ENCODE results near the gene DLG5. TPM values are rescaled to one million over a fixed set of nuclear protein-coding genes. Genes with fewer than 3 reads are reported as not detected.

The DLG5 gene
- total RNA-seq, 1 donor from 2014 or later = 1.1 TPM

DNA sequence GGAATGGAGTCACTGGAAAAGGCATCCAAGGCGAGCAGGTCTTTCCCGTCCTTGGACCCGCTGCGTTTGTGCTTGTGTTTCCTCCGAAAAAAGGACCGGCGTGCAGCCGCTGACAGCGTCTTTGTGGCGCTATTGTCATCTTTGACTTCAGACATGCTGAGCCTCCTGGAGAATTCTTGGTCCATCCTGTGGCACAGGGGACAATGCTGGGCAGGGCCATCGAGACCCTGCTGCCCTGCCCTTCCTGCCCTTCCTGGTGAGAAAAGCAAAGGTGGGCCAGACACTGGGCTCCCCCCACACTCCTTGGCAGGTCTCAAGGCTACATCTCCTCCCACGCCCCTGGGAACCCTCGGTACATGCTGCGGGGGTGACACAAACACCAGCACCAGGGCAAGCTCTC is 120.9 kb downstream of the DLG5 start:
- Mint-ChIP-seq H3K4me1 (no peaks in the 10 kb centered on the region), H3K27ac (no peak overlapping the region), H3K27me3 (no peaks in the 10 kb centered on the region), H3K36me3 (ENCODE audit: low read depth) (no peaks in the 10 kb centered on the region), H3K4me3 (no peak overlapping the region), H3K9me3 (no peaks in the 10 kb centered on the region)
- TF ChIP-seq, protein P1, sequence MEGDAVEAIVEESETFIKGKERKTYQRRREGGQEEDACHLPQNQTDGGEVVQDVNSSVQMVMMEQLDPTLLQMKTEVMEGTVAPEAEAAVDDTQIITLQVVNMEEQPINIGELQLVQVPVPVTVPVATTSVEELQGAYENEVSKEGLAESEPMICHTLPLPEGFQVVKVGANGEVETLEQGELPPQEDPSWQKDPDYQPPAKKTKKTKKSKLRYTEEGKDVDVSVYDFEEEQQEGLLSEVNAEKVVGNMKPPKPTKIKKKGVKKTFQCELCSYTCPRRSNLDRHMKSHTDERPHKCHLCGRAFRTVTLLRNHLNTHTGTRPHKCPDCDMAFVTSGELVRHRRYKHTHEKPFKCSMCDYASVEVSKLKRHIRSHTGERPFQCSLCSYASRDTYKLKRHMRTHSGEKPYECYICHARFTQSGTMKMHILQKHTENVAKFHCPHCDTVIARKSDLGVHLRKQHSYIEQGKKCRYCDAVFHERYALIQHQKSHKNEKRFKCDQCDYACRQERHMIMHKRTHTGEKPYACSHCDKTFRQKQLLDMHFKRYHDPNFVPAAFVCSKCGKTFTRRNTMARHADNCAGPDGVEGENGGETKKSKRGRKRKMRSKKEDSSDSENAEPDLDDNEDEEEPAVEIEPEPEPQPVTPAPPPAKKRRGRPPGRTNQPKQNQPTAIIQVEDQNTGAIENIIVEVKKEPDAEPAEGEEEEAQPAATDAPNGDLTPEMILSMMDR (IDR thresholded peaks at IDR 0.05) = no peak
- CTCF ChIA-PET = no interaction called here
- no peak for ATAC-seq (ENCODE audit: low read depth)
- DNase-seq = no peak
- POLR2A ChIA-PET = no interaction called here
- intact Hi-C loops (cut with micrococcal nuclease) = no loop called here

DNA sequence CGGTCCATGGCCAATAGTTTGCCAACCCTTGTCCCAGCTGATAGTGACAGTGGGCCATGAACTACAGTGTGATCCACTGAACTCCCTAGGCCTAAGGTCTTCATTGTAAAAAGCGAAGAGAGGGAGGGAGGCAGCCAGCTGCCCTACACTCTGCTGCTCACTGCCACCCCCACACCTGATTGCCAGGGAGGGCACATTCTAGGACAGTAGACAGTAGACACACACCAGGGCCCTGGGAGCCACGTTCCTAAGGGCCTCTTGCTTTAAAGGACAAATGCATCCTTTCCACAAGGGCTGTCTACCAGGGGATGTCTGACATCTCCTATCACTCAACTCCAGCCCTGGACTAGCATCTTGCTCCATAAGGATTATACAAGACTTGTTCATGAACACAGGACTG is 122.2 kb downstream of the DLG5 start:
- no peaks in the 10 kb centered on the region for H3K27me3 Mint-ChIP-seq
- CTCF ChIA-PET = no interaction called here
- H3K4me3 Mint-ChIP-seq = no peak overlapping the region
- H3K9me3 Mint-ChIP-seq = no peaks in the 10 kb centered on the region
- H3K36me3 Mint-ChIP-seq (ENCODE audit: low read depth) = no peaks in the 10 kb centered on the region
- no peaks in the 10 kb centered on the region for H3K4me1 Mint-ChIP-seq
- TF ChIP-seq, protein P1 (IDR thresholded peaks at IDR 0.05) = no peak
- POLR2A ChIA-PET = no interaction called here
- intact Hi-C loops (cut with micrococcal nuclease) = no loop called here
- no peak for ATAC-seq (ENCODE audit: low read depth)
- no peak for DNase-seq
- H3K27ac Mint-ChIP-seq = no peak overlapping the region

DNA sequence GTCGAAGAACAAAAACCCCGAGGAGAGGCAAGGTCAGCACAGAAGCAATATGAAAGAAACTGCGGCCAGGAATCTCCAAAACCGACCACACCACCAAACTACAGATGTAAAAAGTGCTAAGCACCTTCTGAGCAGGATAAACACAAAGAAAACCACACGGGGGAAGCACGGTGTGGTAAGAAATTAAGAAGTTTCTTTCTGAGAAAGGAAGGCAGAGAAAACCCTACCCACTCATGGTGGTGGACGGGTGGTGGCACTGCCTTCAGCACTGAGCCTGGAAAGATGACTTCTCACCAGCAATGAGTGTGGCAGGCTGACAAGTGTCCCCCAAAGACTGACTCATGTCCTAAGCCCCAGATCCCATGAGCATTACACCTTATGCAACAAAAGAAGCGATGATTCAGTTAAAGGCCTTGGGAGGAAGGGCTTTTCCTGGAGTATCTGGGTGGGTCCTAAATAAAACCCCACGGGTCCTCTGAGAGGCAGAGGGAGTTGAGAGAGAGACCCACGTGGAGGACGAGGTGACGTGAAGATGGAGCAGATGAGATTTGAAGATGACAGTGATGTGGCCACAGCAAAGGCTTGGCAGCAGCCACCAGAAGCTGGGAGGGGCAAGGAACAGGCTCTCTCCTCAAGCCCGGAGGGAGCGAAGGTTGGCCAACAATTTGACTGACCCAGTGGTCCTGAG is 124.9 kb downstream of the DLG5 start:
- ChIA-PET POLR2A (no interaction called here), CTCF (no interaction called here)
- Mint-ChIP-seq H3K4me1 (no peaks in the 10 kb centered on the region), H3K9me3 (no peaks in the 10 kb centered on the region), H3K27me3 (no peaks in the 10 kb centered on the region), H3K27ac (no peak overlapping the region), H3K36me3 (ENCODE audit: low read depth) (no peaks in the 10 kb centered on the region), H3K4me3 (no peak overlapping the region)
- TF ChIP-seq, protein P1 (IDR thresholded peaks at IDR 0.05) = no peak
- intact Hi-C loops (cut with micrococcal nuclease) = no loop called here
- no peak for ATAC-seq (ENCODE audit: low read depth)
- DNase-seq = no peak

DNA sequence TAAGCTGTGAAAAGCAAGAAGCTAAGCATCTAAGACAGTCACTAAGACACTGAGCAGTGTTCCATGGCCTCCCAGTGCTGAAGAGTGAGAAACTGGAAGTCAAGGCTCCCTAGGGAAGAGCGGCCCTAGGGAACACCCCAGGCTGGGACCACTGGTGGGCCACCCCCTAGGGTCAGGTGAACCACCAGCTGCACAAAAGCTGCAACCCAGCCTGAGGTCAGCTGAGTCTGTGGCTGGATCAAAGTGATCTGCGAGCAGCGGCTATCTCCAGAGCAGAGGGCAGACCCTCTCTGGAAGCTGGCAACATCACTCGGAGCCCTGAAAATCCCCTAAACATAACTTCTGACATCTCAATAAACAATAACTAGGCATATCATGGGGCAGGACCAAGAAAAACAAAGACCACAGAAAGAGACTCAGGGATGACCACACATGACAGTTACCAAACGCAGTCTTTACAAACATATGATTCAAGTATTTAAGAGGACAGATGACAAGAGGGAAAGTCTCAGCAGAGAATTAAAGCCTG is 125.8 kb downstream of the DLG5 start:
- Mint-ChIP-seq H3K27ac (no peak overlapping the region), H3K27me3 (no peaks in the 10 kb centered on the region), H3K4me1 (no peaks in the 10 kb centered on the region), H3K4me3 (no peak overlapping the region), H3K9me3 (no peaks in the 10 kb centered on the region), H3K36me3 (ENCODE audit: low read depth) (no peaks in the 10 kb centered on the region)
- ATAC-seq (ENCODE audit: low read depth) (no peak), DNase-seq (no peak)
- TF ChIP-seq, protein P1 (IDR thresholded peaks at IDR 0.05) = no peak
- POLR2A ChIA-PET = no interaction called here
- intact Hi-C loops (cut with micrococcal nuclease) = no loop called here
- CTCF ChIA-PET = no interaction called here

DNA sequence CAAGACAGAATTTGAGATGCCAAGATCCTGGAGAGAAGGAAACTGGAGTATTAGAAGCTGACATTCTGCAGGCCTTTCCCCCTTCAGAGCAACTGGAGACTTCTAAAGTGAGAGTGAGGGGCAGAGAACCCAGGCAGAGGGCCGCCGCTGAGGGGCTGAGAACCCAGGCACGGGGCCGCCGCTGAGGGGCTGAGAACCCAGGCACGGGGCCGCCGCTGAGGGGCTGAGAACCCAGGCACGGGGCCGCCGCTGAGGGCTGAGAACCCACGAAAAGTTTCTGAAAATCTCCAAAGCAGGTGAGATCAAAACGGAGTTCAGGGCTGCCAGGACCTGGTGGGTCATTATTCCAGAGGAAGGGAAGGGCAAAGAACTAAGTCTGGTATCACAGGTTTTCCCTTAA is 126.2 kb downstream of the DLG5 start:
- Mint-ChIP-seq H3K9me3 (no peaks in the 10 kb centered on the region), H3K36me3 (ENCODE audit: low read depth) (no peaks in the 10 kb centered on the region), H3K4me1 (no peaks in the 10 kb centered on the region), H3K4me3 (no peak overlapping the region), H3K27me3 (no peaks in the 10 kb centered on the region), H3K27ac (no peak overlapping the region)
- TF ChIP-seq, protein P1 (IDR thresholded peaks at IDR 0.05) = no peak
- ATAC-seq (ENCODE audit: low read depth) (no peak), DNase-seq (no peak)
- ChIA-PET CTCF (no interaction called here), POLR2A (no interaction called here)
- intact Hi-C loops (cut with micrococcal nuclease) = no loop called here

Data from activated B cell treated with CpG ODN at 0.5 μM for 24 hours (primary cell).